ENCODE measurements around the gene PLEKHG2.
A peak's percentile ranks its signal among the peaks of the same experiment; 100 is the strongest.
"Not testable (repeated sequence)": the region's sequence is repeated elsewhere in the genome, so short reads cannot be mapped to it uniquely, and the experiment has no call there.

Gene PLEKHG2, protein sequence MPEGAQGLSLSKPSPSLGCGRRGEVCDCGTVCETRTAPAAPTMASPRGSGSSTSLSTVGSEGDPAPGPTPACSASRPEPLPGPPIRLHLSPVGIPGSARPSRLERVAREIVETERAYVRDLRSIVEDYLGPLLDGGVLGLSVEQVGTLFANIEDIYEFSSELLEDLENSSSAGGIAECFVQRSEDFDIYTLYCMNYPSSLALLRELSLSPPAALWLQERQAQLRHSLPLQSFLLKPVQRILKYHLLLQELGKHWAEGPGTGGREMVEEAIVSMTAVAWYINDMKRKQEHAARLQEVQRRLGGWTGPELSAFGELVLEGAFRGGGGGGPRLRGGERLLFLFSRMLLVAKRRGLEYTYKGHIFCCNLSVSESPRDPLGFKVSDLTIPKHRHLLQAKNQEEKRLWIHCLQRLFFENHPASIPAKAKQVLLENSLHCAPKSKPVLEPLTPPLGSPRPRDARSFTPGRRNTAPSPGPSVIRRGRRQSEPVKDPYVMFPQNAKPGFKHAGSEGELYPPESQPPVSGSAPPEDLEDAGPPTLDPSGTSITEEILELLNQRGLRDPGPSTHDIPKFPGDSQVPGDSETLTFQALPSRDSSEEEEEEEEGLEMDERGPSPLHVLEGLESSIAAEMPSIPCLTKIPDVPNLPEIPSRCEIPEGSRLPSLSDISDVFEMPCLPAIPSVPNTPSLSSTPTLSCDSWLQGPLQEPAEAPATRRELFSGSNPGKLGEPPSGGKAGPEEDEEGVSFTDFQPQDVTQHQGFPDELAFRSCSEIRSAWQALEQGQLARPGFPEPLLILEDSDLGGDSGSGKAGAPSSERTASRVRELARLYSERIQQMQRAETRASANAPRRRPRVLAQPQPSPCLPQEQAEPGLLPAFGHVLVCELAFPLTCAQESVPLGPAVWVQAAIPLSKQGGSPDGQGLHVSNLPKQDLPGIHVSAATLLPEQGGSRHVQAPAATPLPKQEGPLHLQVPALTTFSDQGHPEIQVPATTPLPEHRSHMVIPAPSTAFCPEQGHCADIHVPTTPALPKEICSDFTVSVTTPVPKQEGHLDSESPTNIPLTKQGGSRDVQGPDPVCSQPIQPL (N-terminal part only)

DNA sequence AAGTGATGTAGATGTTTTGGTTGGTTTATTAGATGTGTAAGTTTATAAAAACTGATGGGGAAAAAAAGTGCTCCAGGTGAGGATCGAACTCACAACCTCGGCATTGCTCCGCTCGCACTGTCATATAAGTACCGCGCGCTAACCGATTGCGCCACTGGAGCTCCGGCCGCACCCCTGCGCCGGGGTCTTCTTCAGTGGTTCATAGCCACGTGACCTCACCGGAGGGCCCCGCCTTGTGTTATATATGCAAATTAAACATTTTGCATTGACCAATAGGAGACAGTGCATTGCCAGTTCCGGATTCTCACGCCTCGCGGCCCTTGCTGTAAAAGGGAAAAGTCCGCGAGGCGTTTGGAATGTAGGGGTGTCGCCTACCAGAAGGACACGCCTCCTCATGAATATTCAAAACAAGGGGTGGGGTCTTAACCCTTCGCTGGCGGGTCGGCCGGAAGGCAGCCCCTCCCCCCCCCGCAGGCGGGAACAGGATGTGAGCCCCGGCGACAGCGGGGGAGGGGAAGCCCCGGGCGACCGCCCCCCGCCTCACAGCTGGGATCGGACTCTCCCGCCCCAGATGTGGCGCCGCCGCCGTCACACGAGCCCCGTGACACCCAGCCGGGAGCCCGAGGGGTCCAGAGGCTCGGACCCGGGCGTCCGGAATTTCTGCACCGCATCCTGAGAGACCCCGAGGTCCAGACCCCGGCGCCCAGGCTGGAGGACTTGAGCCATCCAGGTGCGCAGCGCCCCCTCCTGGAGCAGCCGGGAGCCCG lies at the start of gene PLEKHG2:
Gene PLEKHG2, plus strand, starts transcription at position 570 of the 767 bp plus-strand sequence. CDS start 1,418 bp downstream, outside the sequence.
- DNase-seq (ENCODE audit: low read depth), result peak; percentile 99
- peak within 1 kb of the TSS; percentile 78 for H3K4me3 ChIP-seq (ENCODE audit: low read depth, low read length)

DNA sequence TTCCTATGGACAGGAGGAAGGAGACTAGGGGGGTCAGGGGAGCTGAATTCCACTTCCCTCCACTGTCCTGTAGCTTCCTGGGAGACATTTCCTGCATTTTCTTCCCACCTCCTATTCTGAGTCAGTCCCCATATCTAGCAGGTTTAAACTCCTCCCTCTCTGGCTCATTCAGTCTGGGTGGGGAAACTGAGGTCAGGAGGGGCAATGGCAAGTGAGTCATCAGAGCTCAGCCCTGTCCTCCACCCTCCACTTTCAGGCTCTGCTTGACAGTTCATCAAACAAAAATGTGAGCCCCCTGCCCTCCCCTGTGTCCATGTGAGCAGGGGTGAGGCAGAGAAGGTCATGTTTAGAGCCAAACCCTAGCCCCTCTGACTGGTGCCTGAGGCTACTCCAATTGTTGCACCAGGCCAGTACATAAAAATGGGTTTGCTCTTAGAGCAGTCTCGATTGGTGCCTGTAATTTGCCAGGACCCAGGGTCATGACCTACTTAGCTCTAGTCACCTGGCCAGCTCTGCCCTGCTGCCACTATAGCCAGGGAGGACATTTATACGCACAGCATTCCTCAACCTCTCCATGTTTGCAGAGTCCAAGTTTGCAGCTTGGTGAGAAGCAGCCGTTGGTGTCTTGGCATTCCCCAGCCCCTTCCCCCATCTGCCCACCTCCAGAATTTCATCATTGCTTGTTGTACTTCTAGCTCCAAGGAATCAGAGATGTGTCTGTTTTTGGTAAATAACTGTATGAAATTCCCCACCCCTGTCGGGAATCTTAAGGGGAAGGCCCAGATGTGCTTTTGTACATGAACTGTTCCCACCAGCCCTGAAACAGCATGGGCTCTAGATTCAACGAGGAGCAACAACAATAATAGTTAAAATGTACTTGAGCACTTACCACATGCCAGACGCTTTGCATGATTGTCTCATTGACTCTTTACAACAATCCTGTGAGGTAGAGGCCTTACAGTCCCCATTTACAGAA lies 49.5 kb upstream of the PLEKHG2 start:
- peak; percentile 64 for DNase-seq (ENCODE audit: low read depth)

DNA sequence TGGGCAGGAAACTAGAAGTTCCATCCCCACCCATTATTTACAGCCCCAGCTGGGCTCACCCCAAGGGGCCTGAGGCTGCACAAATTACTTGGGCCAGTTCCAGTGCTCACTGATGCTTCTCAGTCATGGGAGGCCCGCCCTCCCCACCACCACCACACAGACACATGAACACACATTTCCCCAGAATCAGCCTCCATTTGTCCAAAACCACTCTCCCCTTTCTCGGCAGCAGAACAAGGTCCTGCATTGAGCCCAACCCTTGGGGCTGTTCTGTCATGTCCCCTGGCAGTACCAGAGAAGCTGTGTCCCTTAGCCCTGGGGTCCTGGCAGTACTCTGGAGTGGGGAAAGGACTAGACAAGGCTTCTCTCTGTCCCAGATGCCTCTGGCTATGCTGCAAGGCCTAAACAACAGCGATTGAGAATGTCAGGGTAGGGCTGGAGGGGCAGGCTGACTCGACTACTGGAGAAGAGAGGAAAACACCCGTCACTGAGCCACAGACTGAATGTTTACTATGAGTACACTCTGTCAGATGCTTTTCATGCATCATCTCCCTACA lies 48.5 kb upstream of the PLEKHG2 start:
- DNase-seq (ENCODE audit: low read depth), result no peak
- no peak overlapping the region for H3K4me3 ChIP-seq (ENCODE audit: low read depth, low read length)

More for the DNA sequence above, 49.5 kb upstream of the PLEKHG2 start:
- no peak overlapping the region for H3K4me3 ChIP-seq (ENCODE audit: low read depth, low read length)

DNA sequence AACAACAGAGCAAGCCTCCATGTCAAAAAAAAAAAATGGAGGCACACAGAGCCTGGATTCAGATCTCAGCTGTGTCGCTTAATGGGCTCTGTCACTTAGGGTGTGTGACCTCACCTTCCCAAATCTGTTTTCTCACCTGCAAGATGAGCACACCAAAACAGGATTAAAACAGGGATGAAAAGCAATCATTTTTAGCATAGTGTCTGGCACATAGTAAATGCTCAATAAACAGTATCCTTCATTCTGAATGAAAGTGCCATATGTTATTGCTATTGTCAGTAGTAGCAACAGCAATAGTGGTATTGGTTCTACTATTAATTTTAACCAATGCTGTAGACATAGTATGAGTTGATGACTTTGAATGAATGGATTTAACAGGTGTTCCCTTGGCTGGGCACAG lies 46.9 kb upstream of the PLEKHG2 start:
- no peak for DNase-seq (ENCODE audit: low read depth)
- H3K4me3 ChIP-seq (ENCODE audit: low read depth, low read length), result no peak overlapping the region

DNA sequence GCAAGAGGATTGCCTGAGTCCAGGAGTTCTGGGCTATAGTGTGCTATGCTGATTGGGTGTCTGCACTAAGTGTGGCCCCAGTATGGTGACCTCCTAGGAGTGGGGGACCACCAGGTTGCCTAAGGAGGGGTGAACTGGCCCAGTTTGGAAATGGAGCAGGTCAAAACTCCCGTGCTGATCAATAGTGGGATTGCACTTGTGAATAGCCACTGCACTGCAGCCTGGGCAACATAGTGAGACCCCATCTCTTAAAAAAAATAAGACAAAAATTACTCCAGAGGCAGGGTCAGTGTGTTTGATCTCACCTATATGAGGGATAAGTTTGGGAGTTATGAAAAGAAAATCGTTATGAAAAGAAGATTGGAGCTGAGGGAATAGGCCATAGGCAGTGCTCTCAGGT lies 43.3 kb upstream of the PLEKHG2 start:
- no peak overlapping the region for H3K4me3 ChIP-seq (ENCODE audit: low read depth, low read length)
- no peak for DNase-seq (ENCODE audit: low read depth)

DNA sequence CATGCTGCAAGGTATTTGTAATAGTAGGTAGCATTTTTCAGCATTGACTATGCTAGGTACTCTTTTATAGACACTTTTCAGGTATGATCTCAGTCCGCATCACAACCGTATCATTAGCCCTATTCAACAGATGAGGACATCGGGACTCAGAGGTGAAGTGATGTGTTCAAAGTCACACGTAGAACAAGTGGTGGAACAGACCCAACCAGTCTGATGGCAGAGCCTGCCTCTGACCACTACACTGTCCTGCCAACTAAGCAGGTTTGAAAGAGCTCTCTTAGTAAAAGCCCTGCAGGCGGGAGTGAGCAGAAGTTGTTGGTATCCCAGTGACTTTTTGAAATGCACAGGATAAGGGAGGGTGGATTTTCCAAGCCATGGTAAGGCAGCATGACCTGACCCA lies 41.7 kb upstream of the PLEKHG2 start:
- H3K4me3 ChIP-seq (ENCODE audit: low read depth, low read length), result no peak overlapping the region
- DNase-seq (ENCODE audit: low read depth), result no peak

DNA sequence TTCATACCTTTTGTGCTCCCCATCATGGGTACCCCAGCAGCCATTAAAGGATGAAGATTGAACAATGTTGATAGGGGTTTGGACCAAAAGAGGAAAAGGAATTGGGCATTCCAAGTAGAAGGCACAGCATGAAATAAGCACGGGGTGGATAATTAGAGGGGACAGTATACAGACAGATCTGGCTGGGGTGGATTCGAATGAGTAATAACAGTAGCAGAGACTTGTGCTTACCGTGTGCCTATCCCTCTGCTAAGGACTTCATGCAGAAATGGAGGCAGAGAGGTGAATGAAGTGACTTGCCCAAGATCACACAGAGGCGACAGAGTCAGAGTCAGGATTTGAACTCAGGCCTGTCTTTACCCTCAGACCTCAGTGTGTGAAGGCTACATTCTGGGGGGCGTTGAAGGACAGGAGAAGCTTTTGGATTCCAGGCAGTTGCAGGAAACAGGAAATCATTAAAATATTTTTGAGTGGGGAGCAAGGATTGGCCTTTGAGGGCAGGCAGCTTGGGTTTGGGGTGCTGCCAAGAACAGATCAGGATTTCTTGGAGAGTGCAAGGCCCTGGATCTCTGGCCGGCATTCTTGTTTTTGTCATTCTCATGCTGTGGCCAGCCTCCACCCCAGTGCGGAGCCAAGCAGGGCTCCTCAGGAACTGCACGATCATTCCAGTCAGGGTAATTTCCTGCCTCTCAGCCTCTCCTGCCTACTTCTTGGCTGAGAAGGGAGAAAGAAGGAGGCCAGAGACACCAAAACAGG lies 40.2 kb upstream of the PLEKHG2 start:
- peak; percentile 77 for DNase-seq (ENCODE audit: low read depth)

DNA sequence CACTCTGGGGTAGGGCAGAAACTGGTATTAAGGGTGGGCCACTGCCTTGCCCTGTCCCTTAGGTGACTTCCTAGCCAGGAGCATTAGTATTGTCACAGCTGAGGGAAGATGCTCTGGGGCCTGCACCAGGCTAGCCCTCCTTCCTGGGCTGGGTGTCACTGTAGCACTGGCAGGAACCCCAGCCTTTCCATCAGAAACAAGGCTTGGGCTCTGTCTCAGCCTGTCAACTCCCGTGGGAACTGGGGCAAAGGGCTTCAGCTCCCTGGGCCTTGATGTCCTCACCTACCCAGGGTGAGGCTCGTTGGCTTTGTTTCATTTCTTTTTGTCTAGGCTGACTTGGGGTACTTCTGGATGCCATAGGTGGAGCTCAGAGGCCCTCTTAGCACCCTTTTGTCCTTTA lies 39.5 kb upstream of the PLEKHG2 start:
- DNase-seq (ENCODE audit: low read depth), result no peak
- no peak overlapping the region for H3K4me3 ChIP-seq (ENCODE audit: low read depth, low read length)

More for the DNA sequence above, 40.2 kb upstream of the PLEKHG2 start:
- H3K4me3 ChIP-seq (ENCODE audit: low read depth, low read length), result no peak overlapping the region

DNA sequence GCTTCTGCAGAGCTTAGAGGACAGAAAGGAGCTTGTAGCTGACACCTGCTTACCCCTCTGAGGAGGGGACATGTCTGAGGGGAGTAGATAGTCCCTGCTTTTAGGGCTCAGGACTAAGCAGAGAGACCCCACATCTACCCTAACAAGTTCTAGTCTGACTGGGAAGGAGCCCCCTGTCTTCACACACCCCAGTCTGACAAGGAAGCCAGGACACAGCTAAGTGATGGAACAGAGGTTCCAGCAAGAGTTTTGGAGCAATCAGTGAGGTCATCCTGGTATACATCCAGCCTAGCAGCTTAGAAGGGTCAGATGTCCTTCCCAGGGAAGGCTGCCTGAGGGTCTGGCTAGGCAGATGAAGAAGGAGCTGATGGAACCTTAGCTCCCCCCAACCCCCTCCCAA lies 36.5 kb upstream of the PLEKHG2 start:
- DNase-seq (ENCODE audit: low read depth), result no peak
- H3K4me3 ChIP-seq (ENCODE audit: low read depth, low read length), result no peak overlapping the region

DNA sequence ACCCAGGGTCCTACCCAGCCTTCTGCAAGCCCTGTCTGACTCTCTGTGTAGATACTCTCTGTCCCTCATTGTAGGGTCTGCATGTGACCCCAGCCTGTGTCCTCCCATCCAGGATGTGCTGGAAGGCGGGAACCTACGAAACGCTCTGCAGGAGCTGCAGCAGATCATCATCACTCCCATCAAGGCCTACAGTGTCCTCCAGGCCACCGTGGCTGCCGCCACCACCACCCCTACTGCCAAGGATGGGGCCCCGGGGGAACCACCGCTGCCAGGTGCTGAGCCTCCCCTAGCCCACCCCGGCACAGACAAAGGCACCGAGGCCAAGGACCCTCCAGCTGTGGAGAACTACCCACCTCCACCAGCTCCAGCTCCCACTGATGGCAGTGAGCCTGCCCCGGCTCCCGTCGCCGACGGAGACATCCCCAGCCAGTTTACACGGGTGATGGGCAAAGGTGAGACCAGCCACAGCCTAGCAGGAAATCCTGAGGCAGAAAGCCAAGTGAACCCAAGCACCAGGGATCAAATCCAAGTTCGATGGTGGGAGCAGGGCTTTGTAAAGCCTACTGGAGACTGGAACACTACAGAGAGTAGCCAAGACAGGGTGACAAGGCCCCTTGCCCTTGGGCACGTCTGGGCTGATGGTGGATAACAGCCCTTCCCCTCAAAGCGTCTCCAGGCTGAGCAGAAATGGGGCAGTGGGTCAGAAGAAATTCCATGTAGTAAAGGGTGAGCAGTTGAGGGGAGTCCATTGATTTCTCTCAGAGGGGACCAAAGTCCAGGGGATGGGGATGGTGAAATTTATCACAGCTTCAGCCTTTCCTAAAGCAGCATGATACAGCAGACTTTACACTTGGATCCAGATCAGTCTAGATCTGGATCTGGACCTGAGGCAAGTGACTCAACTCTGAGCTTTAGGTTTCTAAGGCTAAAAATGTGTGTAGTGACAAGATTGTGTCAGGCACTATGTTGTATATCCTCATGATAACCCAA lies 34.8 kb upstream of the PLEKHG2 start:
- no peak overlapping the region for H3K4me3 ChIP-seq (ENCODE audit: low read depth, low read length)

DNA sequence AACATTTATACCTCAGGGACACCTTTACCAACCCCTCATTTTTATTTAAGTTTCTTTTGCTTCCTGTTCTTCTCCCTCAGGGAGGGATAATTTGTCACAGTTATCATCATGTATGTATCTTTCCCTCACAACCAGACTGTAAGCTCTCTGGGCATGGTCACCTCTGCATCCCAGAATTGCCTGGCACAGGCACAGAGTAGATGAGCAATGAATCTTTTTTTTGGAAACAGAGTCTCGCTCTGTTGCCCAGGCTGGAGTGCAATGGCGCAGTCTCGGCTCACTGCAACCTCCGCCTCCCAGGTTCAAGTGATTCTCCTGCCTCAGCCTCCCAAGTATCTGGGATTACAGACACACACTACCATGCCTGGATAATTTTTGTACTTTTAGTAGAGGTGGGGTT lies 33.1 kb upstream of the PLEKHG2 start:
- DNase-seq (ENCODE audit: low read depth); H3K4me3 ChIP-seq (ENCODE audit: low read depth, low read length): not testable (repeated sequence)

More for the DNA sequence above, 34.8 kb upstream of the PLEKHG2 start:
- no peak for DNase-seq (ENCODE audit: low read depth)

DNA sequence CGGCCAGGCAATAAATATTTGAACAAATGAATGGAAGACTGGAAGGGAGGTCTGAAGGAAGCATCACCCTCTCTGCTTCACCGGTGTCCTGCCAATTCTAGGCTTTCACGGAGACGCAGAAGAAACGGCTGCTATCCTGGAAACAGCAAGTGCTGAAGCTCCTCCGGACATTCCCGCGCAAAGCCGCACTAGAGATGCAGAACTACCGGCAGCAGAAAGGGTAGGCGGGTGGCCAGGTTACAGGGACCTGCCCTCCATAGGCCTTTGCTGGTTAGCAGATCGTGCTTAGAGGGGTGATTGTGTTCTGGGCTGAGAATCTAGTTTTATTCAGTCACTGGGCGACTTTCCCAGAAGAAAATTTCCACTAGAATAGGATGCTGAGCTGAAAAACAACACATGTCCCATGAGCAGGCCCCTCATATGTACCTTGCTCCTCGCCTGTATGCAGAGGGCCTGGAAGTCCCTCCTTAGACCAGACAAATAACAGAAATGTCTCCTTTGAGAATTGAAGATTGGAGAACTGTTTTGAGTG lies 32.5 kb upstream of the PLEKHG2 start:
- DNase-seq (ENCODE audit: low read depth), result no peak
- no peak overlapping the region for H3K4me3 ChIP-seq (ENCODE audit: low read depth, low read length)

DNA sequence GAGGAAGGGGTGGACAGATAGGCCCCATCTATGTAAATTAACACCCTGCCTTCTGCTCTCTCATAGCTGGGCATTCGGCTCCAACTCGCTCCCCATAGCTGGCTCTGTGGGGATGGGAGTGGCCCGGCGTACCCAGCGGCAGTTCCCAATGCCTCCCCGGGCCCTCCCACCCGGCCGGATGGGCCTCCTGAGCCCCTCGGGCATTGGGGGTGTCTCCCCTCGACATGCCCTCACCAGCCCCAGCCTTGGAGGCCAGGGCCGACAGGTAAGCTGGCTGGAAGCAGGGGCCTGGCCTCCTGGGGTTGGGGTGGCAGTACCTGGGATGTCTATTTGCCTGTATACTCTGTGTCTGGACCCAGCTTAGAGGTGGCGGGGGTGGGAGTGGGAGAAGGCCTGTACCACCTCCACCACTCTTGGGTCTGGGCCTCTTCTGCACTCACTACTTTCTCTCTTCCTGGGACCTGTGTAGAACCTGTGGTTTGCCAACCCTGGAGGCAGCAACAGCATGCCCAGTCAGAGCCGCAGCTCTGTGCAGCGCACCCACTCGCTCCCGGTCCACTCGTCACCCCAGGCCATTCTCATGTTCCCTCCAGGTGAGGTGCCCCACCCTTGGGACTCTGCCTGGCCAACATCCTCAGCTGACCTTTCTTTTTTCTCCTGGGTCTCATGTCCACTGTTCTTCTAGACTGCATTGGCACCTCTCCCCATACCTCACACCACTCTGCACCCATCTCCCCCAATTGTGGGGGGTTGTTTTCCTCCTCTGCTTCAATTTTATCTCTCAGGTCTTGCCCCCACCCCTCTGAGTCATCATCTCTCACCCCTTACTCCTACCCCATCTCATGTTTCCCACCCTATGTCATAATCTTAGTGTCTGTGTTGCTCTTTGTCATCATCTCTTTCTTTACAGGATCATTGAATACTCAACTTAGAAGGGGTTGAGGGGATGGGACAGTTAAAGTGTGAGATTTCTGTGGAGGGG lies 31.7 kb upstream of the PLEKHG2 start:
- H3K4me3 ChIP-seq (ENCODE audit: low read depth, low read length), result no peak overlapping the region
- no peak for DNase-seq (ENCODE audit: low read depth)

DNA sequence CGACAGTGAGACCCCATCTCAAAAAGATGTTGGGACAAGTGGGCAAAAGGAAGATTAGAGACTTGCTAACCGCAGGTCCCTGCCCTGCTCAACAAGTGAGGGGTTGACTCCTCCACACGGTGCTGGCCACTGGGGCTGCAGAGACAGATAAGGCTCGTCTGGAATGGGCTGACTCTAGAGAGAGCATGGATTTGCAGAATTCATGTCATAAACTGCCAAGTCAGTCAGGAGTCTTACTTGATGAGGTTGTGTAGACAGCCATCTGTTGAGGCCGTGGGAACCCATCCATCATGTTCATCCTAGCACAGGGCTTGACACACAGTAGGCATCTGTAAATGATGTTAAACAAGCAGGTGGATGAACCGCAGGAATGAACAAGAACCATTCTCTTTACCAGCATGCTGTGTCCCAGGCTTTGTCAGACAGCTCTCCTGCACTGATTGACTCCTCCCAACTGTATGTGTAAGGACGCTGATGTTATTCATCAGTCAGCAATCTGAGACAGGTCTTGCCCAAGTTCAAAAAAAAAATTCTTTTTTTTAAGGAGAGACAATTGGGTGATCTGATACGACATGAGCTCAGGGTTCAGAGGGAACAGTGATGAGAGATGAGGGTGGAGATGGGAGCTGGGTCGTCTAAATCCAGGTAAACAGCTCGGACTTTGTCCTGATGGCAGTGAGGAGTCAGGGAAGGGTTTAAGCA lies 30.4 kb upstream of the PLEKHG2 start:
- no peak overlapping the region for H3K4me3 ChIP-seq (ENCODE audit: low read depth, low read length)

More for the DNA sequence above, 30.4 kb upstream of the PLEKHG2 start:
- no peak for DNase-seq (ENCODE audit: low read depth)
